ENCODE results near the gene ART5. TPM values are rescaled to one million over a fixed set of nuclear protein-coding genes. Genes with fewer than 3 reads are reported as not detected.

Gene ART5
- total RNA-seq, 1 experiment from 2014 or later = not detected

- H4K20me1 ChIP-seq (ENCODE audit: low read length) = no peaks in the 10 kb centered on the region
- TF ChIP-seq CTCF (conservative IDR thresholded peaks at IDR 0.05; ENCODE audit: low read depth, low read length) (no peak), EZH2phosphoT487 (IDR thresholded peaks at IDR 0.05; ENCODE audit: borderline replicate concordance, low read length) (no peak), EZH2 (IDR thresholded peaks at IDR 0.05; ENCODE audit: low read length, unreplicated experiment) (no peak)
- no peaks in the 10 kb centered on the region for H3K27me3 ChIP-seq (ENCODE audit: low read length)
- DNase-seq = no peak
- H3F3A ChIP-seq (ENCODE audit: low read length, unreplicated experiment) = no peaks in the 10 kb centered on the region
- H2AFZ ChIP-seq (ENCODE audit: low read length) = no peak overlapping the region
- H3K9me3 ChIP-seq (ENCODE audit: low read length) = no peaks in the 10 kb centered on the region
- ATAC-seq = no peak
- H3K9ac ChIP-seq (ENCODE audit: low read length) = no peak overlapping the region
- ChIA-PET CTCF (no interaction called here), POLR2A (ENCODE audit: unreplicated experiment) (no interaction called here)
- no peaks in the 10 kb centered on the region for H3K79me2 ChIP-seq (ENCODE audit: low read length)
- H3K4me3 ChIP-seq (ENCODE audit: low read length) = no peak overlapping the region
- intact Hi-C loops (cut with micrococcal nuclease) = no loop called here
- no peak overlapping the region for H3K27ac ChIP-seq (ENCODE audit: low read length)
- BruUV-seq (replicated peaks) = no TSS peak
- no peaks in the 10 kb centered on the region for H3K36me3 ChIP-seq (ENCODE audit: low read depth, low read length)
- no peak overlapping the region for H3K4me2 ChIP-seq (ENCODE audit: low read length)
- H3K9me2 ChIP-seq (replicated peaks; ENCODE audit: low read length) = no peaks in the 10 kb centered on the region
- no peaks in the 10 kb centered on the region for H3K4me1 ChIP-seq (ENCODE audit: insufficient read depth, low read length)
Observed at GRCh38 chr11:3626250-3626960, 15.4 kb downstream of the ART5 start.

GRCh38 chr11:3623767-3624458, 17.9 kb downstream of the ART5 start:
- Histone ChIP-seq H3K27me3 (ENCODE audit: low read length) (no peaks in the 10 kb centered on the region), H3K4me3 (ENCODE audit: low read length) (no peak overlapping the region), H3K36me3 (ENCODE audit: low read depth, low read length) (no peaks in the 10 kb centered on the region), H3K9ac (ENCODE audit: low read length) (no peak overlapping the region), H3K9me3 (ENCODE audit: low read length) (no peaks in the 10 kb centered on the region), H3K4me2 (ENCODE audit: low read length) (no peak overlapping the region), H3F3A (ENCODE audit: low read length, unreplicated experiment) (no peaks in the 10 kb centered on the region), H2AFZ (ENCODE audit: low read length) (no peak overlapping the region), H3K9me2 (replicated peaks; ENCODE audit: low read length) (no peaks in the 10 kb centered on the region), H3K79me2 (ENCODE audit: low read length) (no peaks in the 10 kb centered on the region), H4K20me1 (ENCODE audit: low read length) (no peaks in the 10 kb centered on the region), H3K4me1 (ENCODE audit: insufficient read depth, low read length) (no peaks in the 10 kb centered on the region), H3K27ac (ENCODE audit: low read length) (no peak overlapping the region)
- ChIA-PET CTCF (no interaction called here), POLR2A (ENCODE audit: unreplicated experiment) (no interaction called here)
- TF ChIP-seq CTCF (conservative IDR thresholded peaks at IDR 0.05; ENCODE audit: low read depth, low read length) (no peak), EZH2phosphoT487 (IDR thresholded peaks at IDR 0.05; ENCODE audit: borderline replicate concordance, low read length) (no peak), EZH2 (IDR thresholded peaks at IDR 0.05; ENCODE audit: low read length, unreplicated experiment) (no peak)
- intact Hi-C loops (cut with micrococcal nuclease) = no loop called here
- no peak for DNase-seq
- BruUV-seq (replicated peaks) = no TSS peak
- no peak for ATAC-seq

GRCh38 chr11:3623121-3623520, 18.7 kb downstream of the ART5 start:
- CTCF ChIA-PET = no interaction called here

More at GRCh38 chr11:3623121-3623520, 18.7 kb downstream of the ART5 start:
- Histone ChIP-seq H3F3A (ENCODE audit: low read length, unreplicated experiment) (no peaks in the 10 kb centered on the region), H2AFZ (ENCODE audit: low read length) (no peak overlapping the region), H3K9me2 (replicated peaks; ENCODE audit: low read length) (no peaks in the 10 kb centered on the region), H3K36me3 (ENCODE audit: low read depth, low read length) (no peaks in the 10 kb centered on the region), H3K4me1 (ENCODE audit: insufficient read depth, low read length) (no peaks in the 10 kb centered on the region), H3K79me2 (ENCODE audit: low read length) (no peaks in the 10 kb centered on the region), H3K9me3 (ENCODE audit: low read length) (no peaks in the 10 kb centered on the region), H3K27ac (ENCODE audit: low read length) (no peak overlapping the region), H4K20me1 (ENCODE audit: low read length) (no peaks in the 10 kb centered on the region), H3K4me2 (ENCODE audit: low read length) (no peak overlapping the region), H3K4me3 (ENCODE audit: low read length) (no peak overlapping the region), H3K27me3 (ENCODE audit: low read length) (no peaks in the 10 kb centered on the region), H3K9ac (ENCODE audit: low read length) (no peak overlapping the region)
- ATAC-seq (no peak), DNase-seq (no peak)
- intact Hi-C loops (cut with micrococcal nuclease) = no loop called here
- BruUV-seq (replicated peaks) = no TSS peak
- POLR2A ChIA-PET (ENCODE audit: unreplicated experiment) = no interaction called here
- TF ChIP-seq EZH2 (IDR thresholded peaks at IDR 0.05; ENCODE audit: low read length, unreplicated experiment) (no peak), CTCF (conservative IDR thresholded peaks at IDR 0.05; ENCODE audit: low read depth, low read length) (no peak), EZH2phosphoT487 (IDR thresholded peaks at IDR 0.05; ENCODE audit: borderline replicate concordance, low read length) (no peak)

Data from PC-3 (cell line).